ENCODE data around the gene TMEM270.

GRCh38 chr7:73842067-73842976 lies 18.6 kb upstream of the TMEM270 start, which contains the start of gene METTL27:
- no peak for TF ChIP-seq CTCF (IDR thresholded peaks at IDR 0.05)
- TF ChIP-seq POLR2AphosphoS5 (IDR thresholded peaks at IDR 0.05) = peak in 2 of 3 donors; percentile 55 to 77
